ENCODE results near the gene CABLES1.

The CABLES1 gene

GRCh38 chr18:23226930-23227725 is 91.8 kb downstream of the CABLES1 start:
- DNase-seq, result no peak

GRCh38 chr18:23227726-23228070 is 92.4 kb downstream of the CABLES1 start:
- peak in 1 of 2 experiments; percentile 24 for DNase-seq

- DNase-seq, result peak in 1 of 2 experiments; percentile 29
Observed at GRCh38 chr18:23228102-23229061, 93.1 kb downstream of the CABLES1 start.

- DNase-seq, result no peak
Observed at GRCh38 chr18:23229472-23229871, 94.2 kb downstream of the CABLES1 start.

GRCh38 chr18:23230686-23231085 is 95.4 kb downstream of the CABLES1 start:
- DNase-seq, result no peak

- no peak for DNase-seq
Observed at GRCh38 chr18:23231340-23232021, 96.2 kb downstream of the CABLES1 start.

- no peak for DNase-seq
Observed at GRCh38 chr18:23232331-23232730, 97.0 kb downstream of the CABLES1 start.

- no peak for DNase-seq
Observed at GRCh38 chr18:23234619-23235018, 99.3 kb downstream of the CABLES1 start.

- no peak for DNase-seq
Observed at GRCh38 chr18:23235336-23235735, 100.1 kb downstream of the CABLES1 start.

GRCh38 chr18:23235860-23236259 is 100.6 kb downstream of the CABLES1 start:
- no peak for DNase-seq

- no peak for DNase-seq
Observed at GRCh38 chr18:23236876-23237468, 101.7 kb downstream of the CABLES1 start.

- DNase-seq, result no peak
Observed at GRCh38 chr18:23237524-23238151, 102.4 kb downstream of the CABLES1 start.

GRCh38 chr18:23238152-23238531 is 102.9 kb downstream of the CABLES1 start:
- no peak for DNase-seq

- no peak for DNase-seq
Observed at GRCh38 chr18:23238651-23239349, 103.5 kb downstream of the CABLES1 start.

GRCh38 chr18:23239350-23239692 is 104.0 kb downstream of the CABLES1 start:
- no peak for DNase-seq

- DNase-seq, result no peak
Observed at GRCh38 chr18:23239885-23240608, 104.8 kb downstream of the CABLES1 start.

GRCh38 chr18:23240609-23240930 is 105.3 kb downstream of the CABLES1 start:
- DNase-seq, result no peak

GRCh38 chr18:23241833-23242496 is 106.7 kb downstream of the CABLES1 start:
- DNase-seq, result peak in 1 of 2 experiments; percentile 52

GRCh38 chr18:23243178-23243577 is 107.9 kb downstream of the CABLES1 start:
- peak in 1 of 2 experiments; percentile 37 for DNase-seq

- no peak for DNase-seq
Observed at GRCh38 chr18:23243816-23244215, 108.5 kb downstream of the CABLES1 start.

GRCh38 chr18:23244401-23244800 is 109.1 kb downstream of the CABLES1 start:
- DNase-seq, result peak; percentile 36 to 65

Data from NCI-H2081 (cell line).